ENCODE results near the gene ETV5. TPM values are rescaled to one million over a fixed set of nuclear protein-coding genes. Genes with fewer than 3 reads are reported as not detected.

Gene ETV5
- total RNA-seq, 6 experiments from 2014 or later = 4.5 to 15.4 (median 8.2) TPM

DNA sequence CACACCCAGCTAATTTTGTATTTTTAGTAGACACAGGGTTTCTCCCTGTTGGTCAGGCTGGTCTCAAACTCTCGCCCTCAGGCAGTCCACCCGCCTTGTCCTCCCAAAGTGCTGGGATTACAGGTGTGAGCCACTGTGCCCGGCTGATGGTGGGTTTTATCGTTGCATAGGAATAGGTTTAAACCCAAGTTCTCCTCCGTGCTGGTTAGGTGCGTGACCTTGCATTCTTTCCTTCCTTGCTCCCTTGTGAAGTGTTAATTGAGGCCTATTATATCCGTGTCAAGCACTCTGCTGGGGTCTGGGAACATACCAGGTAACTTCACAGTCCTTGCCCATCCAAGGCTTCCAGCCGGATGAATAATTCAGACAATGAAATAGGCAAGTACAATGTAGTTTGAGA lies 19.3 kb upstream of the ETV5 start:
- H3K27me3 ChIP-seq = no peaks in the 10 kb centered on the region
- H3K36me3 ChIP-seq = no peaks in the 10 kb centered on the region
- TF ChIP-seq CTCF (IDR thresholded peaks at IDR 0.05) (no peak), POLR2A (IDR thresholded peaks at IDR 0.05) (no peak)
- ATAC-seq (no peak), DNase-seq (no peak)
- H3K4me3 ChIP-seq = no peak overlapping the region
- intact Hi-C loops (cut with DNase I) = no loop called here
- H3K4me1 ChIP-seq = no peaks in the 10 kb centered on the region
- H3K9me3 ChIP-seq = no peaks in the 10 kb centered on the region
- 66% methylated on average over 6 of the region's 8 CpGs for WGBS (ENCODE audit: insufficient coverage, low coverage, low lambda C conversion rate, missing lambda C conversion rate)
- H3K27ac ChIP-seq = no peak overlapping the region

GRCh38 chr3:186127463-186127862 lies 18.6 kb upstream of the ETV5 start:
- Histone ChIP-seq H3K4me3 (no peak overlapping the region), H3K27me3 (no peaks in the 10 kb centered on the region), H3K4me1 (no peaks in the 10 kb centered on the region), H3K9me3 (no peaks in the 10 kb centered on the region), H3K27ac (no peak overlapping the region), H3K36me3 (no peaks in the 10 kb centered on the region)
- intact Hi-C loops (cut with DNase I) = no loop called here
- no peak for ATAC-seq
- no peak for TF ChIP-seq POLR2A (IDR thresholded peaks at IDR 0.05)
- TF ChIP-seq CTCF (IDR thresholded peaks at IDR 0.05) = no peak
- no peak for DNase-seq
- WGBS (ENCODE audit: insufficient coverage, low coverage, low lambda C conversion rate, missing lambda C conversion rate) = 79% methylated on average over 5 of the region's 7 CpGs

DNA sequence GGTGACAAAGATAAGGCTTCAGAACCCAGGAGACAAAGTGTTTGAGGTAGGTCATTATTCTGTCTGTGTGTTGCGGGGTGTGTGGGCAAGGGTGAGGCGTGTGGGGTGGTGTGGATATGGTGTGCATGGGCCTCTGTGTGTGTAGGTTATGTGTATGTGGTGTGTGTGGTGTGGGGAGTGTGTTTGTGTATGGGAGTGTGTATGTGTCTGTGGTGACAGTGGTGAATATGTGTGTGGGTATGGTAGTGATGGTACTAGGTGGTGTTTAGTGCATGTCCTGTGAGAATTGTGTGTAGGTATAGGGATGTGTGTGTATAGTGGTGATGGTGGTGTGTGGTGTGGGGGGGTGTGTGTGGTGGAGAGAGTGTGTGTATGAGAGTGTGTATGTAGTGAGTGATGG lies 16.2 kb upstream of the ETV5 start:
- Histone ChIP-seq H3K4me1 (no peaks in the 10 kb centered on the region), H3K36me3 (no peaks in the 10 kb centered on the region), H3K9me3 (no peaks in the 10 kb centered on the region), H3K4me3 (no peak overlapping the region), H3K27me3 (no peaks in the 10 kb centered on the region), H3K27ac (no peak overlapping the region)
- DNase-seq (no peak), ATAC-seq (no peak)
- TF ChIP-seq CTCF (IDR thresholded peaks at IDR 0.05) (no peak), POLR2A (IDR thresholded peaks at IDR 0.05) (no peak)
- WGBS (ENCODE audit: insufficient coverage, low coverage, low lambda C conversion rate, missing lambda C conversion rate) = 92% methylated on average over 2 of the region's 2 CpGs
- intact Hi-C loops (cut with DNase I) = no loop called here

GRCh38 chr3:186124592-186124991 lies 15.7 kb upstream of the ETV5 start:
- DNase-seq = no peak
- H3K36me3 ChIP-seq = no peaks in the 10 kb centered on the region
- H3K27me3 ChIP-seq = no peaks in the 10 kb centered on the region
- no peak for TF ChIP-seq POLR2A (IDR thresholded peaks at IDR 0.05)
- WGBS (ENCODE audit: insufficient coverage, low coverage, low lambda C conversion rate, missing lambda C conversion rate) = 83% methylated on average over 5 of the region's 5 CpGs
- H3K9me3 ChIP-seq = no peaks in the 10 kb centered on the region
- ATAC-seq = no peak
- intact Hi-C loops (cut with DNase I) = no loop called here
- no peak overlapping the region for H3K4me3 ChIP-seq
- no peak overlapping the region for H3K27ac ChIP-seq
- no peaks in the 10 kb centered on the region for H3K4me1 ChIP-seq

DNA sequence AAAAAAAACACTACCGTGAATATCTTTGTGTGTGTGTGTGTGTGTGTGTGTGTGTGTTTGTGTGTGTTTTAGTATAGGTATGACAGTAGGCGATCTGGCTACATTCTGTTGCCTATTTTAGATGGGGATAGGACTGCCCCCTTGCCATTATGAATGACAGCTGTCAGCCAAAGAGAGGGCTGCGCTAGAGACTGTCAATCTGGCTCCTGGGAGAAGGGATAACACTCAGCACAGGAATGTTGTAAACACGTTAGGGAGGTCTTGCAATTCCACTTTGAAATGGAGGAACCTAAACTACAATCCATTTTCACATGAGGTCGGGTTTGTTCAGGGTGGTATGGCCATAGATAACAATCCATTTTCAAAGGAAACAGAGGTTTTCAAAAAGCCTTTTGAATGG lies 14.1 kb upstream of the ETV5 start:
- no peak overlapping the region for H3K4me3 ChIP-seq
- intact Hi-C loops (cut with DNase I) = no loop called here
- no peaks in the 10 kb centered on the region for H3K27me3 ChIP-seq
- no peak for ATAC-seq
- no peaks in the 10 kb centered on the region for H3K9me3 ChIP-seq
- no peak for DNase-seq
- no peaks in the 10 kb centered on the region for H3K4me1 ChIP-seq
- H3K27ac ChIP-seq = no peak overlapping the region
- H3K36me3 ChIP-seq = no peaks in the 10 kb centered on the region
- TF ChIP-seq CTCF (IDR thresholded peaks at IDR 0.05) = no peak
- 47% methylated on average over 5 of the region's 5 CpGs for WGBS (ENCODE audit: insufficient coverage, low coverage, low lambda C conversion rate, missing lambda C conversion rate)

Data from right lobe of liver (tissue), 6 donors.